Liver (tissue), 9 donors: Measurements from ENCODE around the gene NDUFA8. TPM values are rescaled to one million over a fixed set of nuclear protein-coding genes. Genes with fewer than 3 reads are reported as not detected.

Experiments
- DNase-seq: peaks from one replicate; pipeline ENCODE4 v3.0.0-alpha.2; 2017; ENCODE audit warnings: low spot score
- H3K27ac ChIP-seq, 2 donors: one replicate each; pipeline ENCODE4 v1.7.0; 2013; ENCODE audit warnings: inconsistent platforms in 2 of 2, low read length in 2 of 2, control low read depth in 1 of 2, low read depth in 1 of 2, mild to moderate bottlenecking in 1 of 2
- H3K27me3 ChIP-seq, 4 donors: one replicate each; pipeline versions ENCODE4 v1.6.1 to v1.7.0; 2013; ENCODE audit warnings: low read length in 3 of 4, inconsistent platforms in 1 of 4, mild to moderate bottlenecking in 1 of 4, moderate library complexity in 1 of 4; ENCODE audit not compliant: control insufficient read depth in 4 of 4, insufficient read depth in 4 of 4
- H3K36me3 ChIP-seq, 4 donors: one replicate each; pipeline versions ENCODE4 v1.6.1 to v1.7.0; 2013; ENCODE audit warnings: low read length in 3 of 4, mild to moderate bottlenecking in 3 of 4, low read depth in 1 of 4, moderate library complexity in 1 of 4; ENCODE audit not compliant: control insufficient read depth in 4 of 4, insufficient read depth in 3 of 4
- H3K4me1 ChIP-seq, 4 donors: one replicate each; pipeline versions ENCODE4 v1.6.1 to v1.7.0; 2013; ENCODE audit warnings: low read length in 3 of 4, mild to moderate bottlenecking in 3 of 4, moderate library complexity in 1 of 4; ENCODE audit not compliant: control insufficient read depth in 4 of 4, insufficient read depth in 4 of 4
- H3K4me3 ChIP-seq, 3 donors: one replicate each; pipeline versions ENCODE4 v1.6.1 to v1.7.0; 2013; ENCODE audit warnings: low read length in 3 of 3, control low read depth in 1 of 3, low read depth in 1 of 3, mild to moderate bottlenecking in 1 of 3
- H3K9ac ChIP-seq, 2 donors: one replicate each; pipeline ENCODE4 v1.7.0; 2013; ENCODE audit warnings: low read length in 2 of 2, mild to moderate bottlenecking in 2 of 2, moderate library complexity in 2 of 2, control low read depth in 1 of 2, low read depth in 1 of 2
- H3K9me3 ChIP-seq, 4 donors: one replicate each; pipeline versions ENCODE4 v1.6.1 to v1.7.0; 2013; ENCODE audit warnings: low read length in 3 of 4; ENCODE audit not compliant: control insufficient read depth in 4 of 4
- ATF3 ChIP-seq: IDR thresholded peaks from 2 replicates; pipeline ENCODE4 v1.6.1; 2016; ENCODE audit warnings: antibody characterized with exemption
- CTCF ChIP-seq: fragments of 150-350 bp; IDR thresholded peaks from 2 replicates; pipeline ENCODE4 v1.5.1; 2017; ENCODE audit warnings: improper control_type of control experiment, low read depth, low read length; ENCODE audit not compliant: missing input control
- EGR1 ChIP-seq, 2 donors: IDR thresholded peaks; 2 replicates each; pipeline ENCODE4 v1.6.1; 2016 to 2018; ENCODE audit warnings: antibody characterized with exemption in 2 of 2, low read depth in 2 of 2
- FOXA1 ChIP-seq: IDR thresholded peaks from 2 replicates; pipeline ENCODE4 v1.6.1; 2016; ENCODE audit warnings: antibody characterized with exemption
- FOXA2 ChIP-seq: IDR thresholded peaks from 2 replicates; pipeline ENCODE4 v1.6.1; 2016; ENCODE audit warnings: antibody characterized with exemption
- GABPA ChIP-seq, 2 donors: IDR thresholded peaks in 1 of 2; conservative IDR thresholded peaks in 1 of 2; 2 replicates each; pipeline ENCODE4 v1.6.1; 2016; ENCODE audit warnings: antibody characterized with exemption in 2 of 2, mild to moderate bottlenecking in 1 of 2, moderate library complexity in 1 of 2
- HNF4A ChIP-seq, 2 donors: conservative IDR thresholded peaks; 2 replicates each; pipeline ENCODE4 v1.6.1; 2016; ENCODE audit warnings: antibody characterized with exemption in 2 of 2, mild to moderate bottlenecking in 2 of 2
- HNF4G ChIP-seq: IDR thresholded peaks from 2 replicates; pipeline ENCODE4 v1.6.1; 2016; ENCODE audit warnings: antibody characterized with exemption
- JUND ChIP-seq, 2 donors: IDR thresholded peaks; 2 replicates each; pipeline ENCODE4 v1.6.1; 2016; ENCODE audit warnings: antibody characterized with exemption in 2 of 2
- NR2F2 ChIP-seq: IDR thresholded peaks from 2 replicates; pipeline ENCODE4 v1.6.1; 2016; ENCODE audit warnings: antibody characterized with exemption
- RAD21 ChIP-seq, 2 donors: IDR thresholded peaks; 2 replicates each; pipeline ENCODE4 v1.6.1; 2016; ENCODE audit warnings: antibody characterized with exemption in 2 of 2, mild to moderate bottlenecking in 2 of 2
- REST ChIP-seq: IDR thresholded peaks from 2 replicates; pipeline ENCODE4 v1.6.1; 2016; ENCODE audit warnings: antibody characterized with exemption, mild to moderate bottlenecking
- RXRA ChIP-seq, 2 donors: IDR thresholded peaks; 2 replicates each; pipeline ENCODE4 v1.6.1; 2017 to 2018; ENCODE audit warnings: antibody characterized with exemption in 2 of 2, mild to moderate bottlenecking in 1 of 2
- SP1 ChIP-seq: IDR thresholded peaks from 2 replicates; pipeline ENCODE4 v1.6.1; 2018; ENCODE audit warnings: antibody characterized with exemption, mild to moderate bottlenecking
- TAF1 ChIP-seq: conservative IDR thresholded peaks from 2 replicates; pipeline ENCODE4 v1.6.1; 2016; ENCODE audit warnings: antibody characterized with exemption, mild to moderate bottlenecking
- YY1 ChIP-seq: IDR thresholded peaks from 2 replicates; pipeline ENCODE4 v1.6.1; 2016; ENCODE audit warnings: antibody characterized with exemption, mild to moderate bottlenecking
- WGBS: extraction: QIAGEN DNeasy Blood & Tissue Kit; methylation state at CpG from one replicate; pipeline ENCODE4 v1.1.7; 2013; 5-methylcytosine and 5-hydroxymethylcytosine counted together
- polyA plus RNA-seq, 2 donors: library from polyadenylated mRNA; stranded (reverse) in 1 of 2; unstranded in 1 of 2; fragments of 200-250 nt in 1 of 2; fragments of >200 nt in 1 of 2; fragmentation: Nextera tagmentation in 1 of 2; extraction: Ambion mirVana in 1 of 2; gene quantifications; one replicate each; pipeline versions ENCODE4 v1.2.1 to v1.2.3, GENCODE V29; 2013 to 2015
- total RNA-seq, 2 donors: library from RNA; depleted of rRNA; stranded (reverse); fragments of >200 nt; gene quantifications; one replicate each; pipeline ENCODE4 v1.2.3, GENCODE V29; 2014
- TF ChIP-seq, protein P1 (sequence below): IDR thresholded peaks from 2 replicates; pipeline ENCODE4 v1.6.1; 2016; ENCODE audit warnings: antibody characterized with exemption
- TF ChIP-seq, protein P2 (sequence below): IDR thresholded peaks from 2 replicates; pipeline ENCODE4 v1.6.1; 2016; ENCODE audit warnings: antibody characterized with exemption
- donor health status: healthy.
- donor health status: healthy.
- donor health status: healthy.
- donor health status: healthy.
- donor health status: healthy.

The NDUFA8 gene
- total and polyA plus RNA-seq, 4 donors, result 24.9 to 51.9 (median 38.8) TPM

- Histone ChIP-seq H3K4me1 (no peaks in the 10 kb centered on the region), H3K27ac (no peak overlapping the region), H3K36me3 (no peaks in the 10 kb centered on the region), H3K9me3 (no peaks in the 10 kb centered on the region), H3K27me3 (no peaks in the 10 kb centered on the region), H3K4me3 (no peak overlapping the region), H3K9ac (no peak overlapping the region)
- WGBS, result 86% methylated on average over 6 of the region's 6 CpGs
- no peak for DNase-seq
- TF ChIP-seq, protein P1, sequence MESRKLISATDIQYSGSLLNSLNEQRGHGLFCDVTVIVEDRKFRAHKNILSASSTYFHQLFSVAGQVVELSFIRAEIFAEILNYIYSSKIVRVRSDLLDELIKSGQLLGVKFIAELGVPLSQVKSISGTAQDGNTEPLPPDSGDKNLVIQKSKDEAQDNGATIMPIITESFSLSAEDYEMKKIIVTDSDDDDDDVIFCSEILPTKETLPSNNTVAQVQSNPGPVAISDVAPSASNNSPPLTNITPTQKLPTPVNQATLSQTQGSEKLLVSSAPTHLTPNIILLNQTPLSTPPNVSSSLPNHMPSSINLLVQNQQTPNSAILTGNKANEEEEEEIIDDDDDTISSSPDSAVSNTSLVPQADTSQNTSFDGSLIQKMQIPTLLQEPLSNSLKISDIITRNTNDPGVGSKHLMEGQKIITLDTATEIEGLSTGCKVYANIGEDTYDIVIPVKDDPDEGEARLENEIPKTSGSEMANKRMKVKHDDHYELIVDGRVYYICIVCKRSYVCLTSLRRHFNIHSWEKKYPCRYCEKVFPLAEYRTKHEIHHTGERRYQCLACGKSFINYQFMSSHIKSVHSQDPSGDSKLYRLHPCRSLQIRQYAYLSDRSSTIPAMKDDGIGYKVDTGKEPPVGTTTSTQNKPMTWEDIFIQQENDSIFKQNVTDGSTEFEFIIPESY, result no peak
- TF ChIP-seq FOXA1, result no peak
- TF ChIP-seq HNF4A (conservative IDR thresholded peaks at IDR 0.05), result no peak
- TF ChIP-seq RAD21 (IDR thresholded peaks at IDR 0.05), result no peak
- no peak for TF ChIP-seq YY1
- no peak for TF ChIP-seq REST
- TF ChIP-seq ATF3, result no peak
- no peak for TF ChIP-seq SP1
- TF ChIP-seq TAF1, result no peak
- no peak for TF ChIP-seq RXRA (IDR thresholded peaks at IDR 0.05)
- no peak for TF ChIP-seq JUND (IDR thresholded peaks at IDR 0.05)
- no peak for TF ChIP-seq CTCF
- TF ChIP-seq NR2F2, result no peak
- no peak for TF ChIP-seq EGR1 (IDR thresholded peaks at IDR 0.05; ENCODE audit: low read depth in 2 of 2)
- TF ChIP-seq GABPA (IDR thresholded peaks at IDR 0.05 in 1 of 2, conservative IDR thresholded peaks at IDR 0.05 in 1 of 2), result no peak
- no peak for TF ChIP-seq HNF4G
- TF ChIP-seq, protein P2, sequence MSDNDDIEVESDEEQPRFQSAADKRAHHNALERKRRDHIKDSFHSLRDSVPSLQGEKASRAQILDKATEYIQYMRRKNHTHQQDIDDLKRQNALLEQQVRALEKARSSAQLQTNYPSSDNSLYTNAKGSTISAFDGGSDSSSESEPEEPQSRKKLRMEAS, result no peak
- TF ChIP-seq FOXA2, result no peak
These were observed 28.8 kb upstream of the NDUFA8 start for GRCh38 chr9:122188369-122188768.
